ENCODE data around the gene MARS1. TPM values are rescaled to one million over a fixed set of nuclear protein-coding genes. Genes with fewer than 3 reads are reported as not detected.

The MARS1 gene
- total RNA-seq, 6 experiments from 2014 or later = 53.4 to 66.6 (median 60.4) TPM

DNA sequence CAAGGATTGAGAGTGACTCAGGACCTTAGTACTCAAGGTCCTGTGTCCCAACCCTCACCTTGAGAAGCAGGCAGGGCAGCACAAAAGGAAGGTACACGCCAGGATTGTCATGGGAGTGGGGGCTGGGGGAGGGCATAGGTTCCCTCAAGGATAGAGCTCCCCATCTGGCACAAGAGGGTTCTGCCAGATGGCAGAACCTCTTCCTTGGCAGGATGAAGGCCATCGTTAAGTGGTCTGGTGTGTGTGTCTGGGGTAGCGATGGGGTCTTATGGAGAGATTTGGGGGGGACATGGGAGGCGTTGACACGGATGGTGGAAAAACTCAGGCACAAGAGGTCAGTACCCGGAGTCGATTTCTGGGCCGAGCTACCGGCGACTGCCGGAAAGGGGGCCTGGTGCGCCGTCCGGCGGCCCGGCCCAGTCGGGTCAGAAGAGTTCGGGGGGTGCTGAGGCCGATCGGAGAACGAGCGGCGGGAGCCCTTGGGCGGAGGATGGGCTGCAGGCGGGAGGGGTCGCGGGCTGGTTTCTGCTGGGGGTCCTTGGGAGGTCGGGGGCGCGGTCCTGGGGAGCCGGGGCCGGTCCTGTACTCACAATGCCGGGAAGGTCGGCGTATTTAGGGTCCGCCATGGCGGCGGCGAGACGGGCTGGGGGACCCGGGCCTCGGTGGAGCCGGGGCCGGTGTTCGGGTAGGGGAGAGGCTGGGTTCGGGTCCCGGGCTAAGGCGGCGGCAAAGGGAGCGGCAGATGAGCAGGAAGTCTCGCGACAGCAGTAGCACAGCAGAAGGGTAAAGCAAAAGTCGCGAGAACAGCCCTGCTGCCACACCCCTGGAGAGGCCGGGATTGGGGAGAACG is 58.8 kb downstream of the MARS1 start, which contains the start of gene DCTN2:
Gene DCTN2 (minus strand): TSS at position 755 of the 850 bp plus-strand sequence. CDS start 129 bp downstream, at position 626.
- peak; percentile 94 to 97 (median 96) for DNase-seq
- intact Hi-C loops (cut with DNase I) = no loop called here
- WGBS (ENCODE audit: insufficient coverage, low coverage, low lambda C conversion rate, missing lambda C conversion rate) = under 1% methylated on average over 41 of the region's 56 CpGs
- TF ChIP-seq, protein P1, sequence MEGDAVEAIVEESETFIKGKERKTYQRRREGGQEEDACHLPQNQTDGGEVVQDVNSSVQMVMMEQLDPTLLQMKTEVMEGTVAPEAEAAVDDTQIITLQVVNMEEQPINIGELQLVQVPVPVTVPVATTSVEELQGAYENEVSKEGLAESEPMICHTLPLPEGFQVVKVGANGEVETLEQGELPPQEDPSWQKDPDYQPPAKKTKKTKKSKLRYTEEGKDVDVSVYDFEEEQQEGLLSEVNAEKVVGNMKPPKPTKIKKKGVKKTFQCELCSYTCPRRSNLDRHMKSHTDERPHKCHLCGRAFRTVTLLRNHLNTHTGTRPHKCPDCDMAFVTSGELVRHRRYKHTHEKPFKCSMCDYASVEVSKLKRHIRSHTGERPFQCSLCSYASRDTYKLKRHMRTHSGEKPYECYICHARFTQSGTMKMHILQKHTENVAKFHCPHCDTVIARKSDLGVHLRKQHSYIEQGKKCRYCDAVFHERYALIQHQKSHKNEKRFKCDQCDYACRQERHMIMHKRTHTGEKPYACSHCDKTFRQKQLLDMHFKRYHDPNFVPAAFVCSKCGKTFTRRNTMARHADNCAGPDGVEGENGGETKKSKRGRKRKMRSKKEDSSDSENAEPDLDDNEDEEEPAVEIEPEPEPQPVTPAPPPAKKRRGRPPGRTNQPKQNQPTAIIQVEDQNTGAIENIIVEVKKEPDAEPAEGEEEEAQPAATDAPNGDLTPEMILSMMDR (IDR thresholded peaks at IDR 0.05) = no peak
- TF ChIP-seq POLR2A (IDR thresholded peaks at IDR 0.05) = peak; percentile 29
- H3K27ac ChIP-seq = peak within 1 kb of the TSS; percentile 42 to 76 (median 53)
- H3K4me3 ChIP-seq = peak within 1 kb of the TSS; percentile 80 to 93 (median 85)
- ATAC-seq = peak; percentile 98 to 99 (median 99)
- H3K4me1 ChIP-seq = peaks cover 0 to 7% (median 1%) of the 10 kb centered on the region in 4 donors
- H3K9me3 ChIP-seq = no peaks in the 10 kb centered on the region
- H3K36me3 ChIP-seq = peaks cover 0 to 7% (median 0%) of the 10 kb centered on the region in 4 donors
- peaks cover 0 to 13% of the 10 kb centered on the region in 2 donors for H3K27me3 ChIP-seq

DNA sequence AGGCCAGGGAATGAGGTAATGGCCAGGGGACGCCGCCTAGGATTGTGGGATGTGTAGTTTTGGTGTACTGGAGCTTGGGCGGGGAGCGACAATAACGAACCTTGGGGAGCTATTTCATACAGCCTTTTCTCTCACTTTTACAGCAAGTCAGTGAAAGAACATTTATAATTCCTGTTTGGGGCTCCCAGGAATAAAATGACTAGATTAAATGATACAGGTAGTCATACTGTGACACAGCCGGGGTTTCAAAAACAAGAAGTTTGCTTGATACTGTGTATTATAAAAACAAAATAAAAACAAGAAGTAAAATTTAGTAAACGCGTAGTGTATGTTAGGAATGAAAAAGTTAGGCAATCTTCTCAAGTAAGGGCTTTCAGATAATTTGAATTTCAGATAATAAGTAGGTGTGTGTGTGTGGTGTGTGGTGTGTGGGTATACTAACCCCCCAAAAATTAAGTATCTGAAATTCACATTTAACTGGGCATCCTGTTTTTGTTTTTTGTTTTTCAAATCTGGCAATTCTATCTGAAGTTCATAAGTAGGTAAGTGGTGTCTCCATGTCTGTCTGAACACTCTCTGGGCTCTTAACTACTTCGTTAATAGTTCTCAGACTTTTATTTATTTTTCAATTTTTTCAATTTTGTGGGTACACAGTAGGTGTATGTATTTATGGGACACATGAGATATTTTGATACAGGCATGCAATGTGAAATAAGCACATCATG is 59.6 kb downstream of the MARS1 start:
- Histone ChIP-seq H3K27ac (no peak overlapping the region), H3K4me1 (peaks cover 0 to 7% (median 1%) of the 10 kb centered on the region in 4 donors), H3K4me3 (peak overlapping the region; percentile 80 to 93 (median 85)), H3K27me3 (peaks cover 0 to 13% of the 10 kb centered on the region in 2 donors), H3K9me3 (no peaks in the 10 kb centered on the region), H3K36me3 (no peaks in the 10 kb centered on the region)
- no peak for DNase-seq
- ATAC-seq = no peak
- 16% methylated on average over 9 of the region's 9 CpGs for WGBS (ENCODE audit: insufficient coverage, low coverage, low lambda C conversion rate, missing lambda C conversion rate)
- intact Hi-C loops (cut with DNase I) = no loop called here
- TF ChIP-seq POLR2A (IDR thresholded peaks at IDR 0.05) = no peak
- TF ChIP-seq, protein P1 (IDR thresholded peaks at IDR 0.05) = no peak

DNA sequence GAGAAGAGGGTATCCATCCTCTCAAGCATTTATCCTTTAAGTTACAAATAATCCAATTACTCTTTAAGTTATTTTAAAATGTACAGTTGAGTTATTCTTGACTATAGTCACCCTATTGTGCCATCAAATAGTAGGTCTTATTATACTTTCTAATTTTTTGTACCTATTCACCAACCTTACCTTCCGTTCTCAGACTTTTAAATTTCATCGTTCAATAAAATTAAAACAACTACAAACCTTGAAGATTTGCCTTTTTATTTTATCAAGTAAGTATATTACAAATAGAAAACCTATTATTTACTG is 60.1 kb downstream of the MARS1 start:
- Histone ChIP-seq H3K27ac (no peak overlapping the region), H3K27me3 (peaks cover 0 to 13% of the 10 kb centered on the region in 2 donors), H3K36me3 (no peaks in the 10 kb centered on the region), H3K4me1 (peaks cover 0 to 7% (median 1%) of the 10 kb centered on the region in 4 donors), H3K4me3 (no peak overlapping the region), H3K9me3 (no peaks in the 10 kb centered on the region)
- DNase-seq (no peak), ATAC-seq (no peak)
- TF ChIP-seq POLR2A (IDR thresholded peaks at IDR 0.05) = no peak
- TF ChIP-seq, protein P1 (IDR thresholded peaks at IDR 0.05) = no peak
- intact Hi-C loops (cut with DNase I) = no loop called here
- WGBS (ENCODE audit: insufficient coverage, low coverage, low lambda C conversion rate, missing lambda C conversion rate) = 100% methylated on average over 2 of the region's 2 CpGs

DNA sequence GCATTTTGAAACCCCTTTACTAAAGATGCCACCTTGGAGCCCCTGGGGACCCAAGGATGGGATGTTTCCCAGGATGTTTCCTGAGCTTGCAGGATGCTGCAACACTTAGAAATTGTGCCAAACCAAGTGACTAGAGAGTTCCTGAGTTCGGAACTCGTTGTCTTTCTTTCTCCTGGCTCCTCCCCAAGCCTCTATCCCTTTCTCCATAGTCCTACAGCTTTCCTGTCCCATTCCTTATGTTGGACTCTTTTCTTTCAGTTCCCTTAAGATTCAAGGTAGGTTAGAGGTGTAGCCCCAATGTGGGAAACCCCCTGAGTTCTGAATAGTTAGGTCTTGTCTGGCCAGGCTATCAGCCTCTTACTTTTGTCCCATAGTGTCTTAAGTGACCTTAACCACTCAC is 60.6 kb downstream of the MARS1 start:
- intact Hi-C loops (cut with DNase I) = no loop called here
- Histone ChIP-seq H3K27me3 (peaks cover 0 to 13% of the 10 kb centered on the region in 2 donors), H3K4me1 (peaks cover 0 to 7% (median 1%) of the 10 kb centered on the region in 4 donors), H3K27ac (no peak overlapping the region), H3K36me3 (no peaks in the 10 kb centered on the region), H3K9me3 (no peaks in the 10 kb centered on the region), H3K4me3 (no peak overlapping the region)
- WGBS (ENCODE audit: insufficient coverage, low coverage, low lambda C conversion rate, missing lambda C conversion rate) = 17% methylated on average over 2 of the region's 2 CpGs
- TF ChIP-seq, protein P1 (IDR thresholded peaks at IDR 0.05) = no peak
- TF ChIP-seq POLR2A (IDR thresholded peaks at IDR 0.05) = no peak
- ATAC-seq (no peak), DNase-seq (no peak)
